Measurements from ENCODE around the gene FGGY.
A peak's percentile ranks its signal among the peaks of the same experiment; 100 is the strongest.

The FGGY gene

DNA sequence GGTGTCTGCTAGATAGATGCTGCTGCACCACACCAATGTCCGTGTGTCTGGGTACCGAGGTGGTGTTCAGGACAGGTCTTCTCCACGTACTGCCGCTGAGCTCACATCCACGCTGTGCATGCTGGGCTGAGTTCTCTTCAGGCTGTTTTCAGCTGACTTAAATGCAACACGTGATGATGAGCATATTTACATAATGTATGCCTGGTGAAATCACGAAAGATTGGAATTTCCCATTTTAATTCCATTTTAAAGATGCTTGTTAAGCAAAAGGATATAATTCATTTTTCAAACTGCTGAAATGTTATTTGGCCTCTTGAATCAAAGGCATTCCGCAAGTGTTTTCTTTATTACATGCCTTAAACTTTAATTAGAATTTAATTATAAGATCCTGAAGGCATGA lies 107.9 kb downstream of the FGGY start:
- no peak for TF ChIP-seq ZNF701 (tag by site-specific recombination; IDR thresholded peaks at IDR 0.05)
- no peak for TF ChIP-seq ZNF175 (tag by site-specific recombination; IDR thresholded peaks at IDR 0.05)
- TF ChIP-seq ZNF548 (tag by site-specific recombination; IDR thresholded peaks at IDR 0.05) = no peak
- no peak for TF ChIP-seq TCF7L2 (IDR thresholded peaks at IDR 0.05; ENCODE audit: borderline replicate concordance, low read depth, low read length)
- no peak for TF ChIP-seq ZNF214 (tag by site-specific recombination; IDR thresholded peaks at IDR 0.05; ENCODE audit: borderline replicate concordance)
- TF ChIP-seq, protein P1, sequence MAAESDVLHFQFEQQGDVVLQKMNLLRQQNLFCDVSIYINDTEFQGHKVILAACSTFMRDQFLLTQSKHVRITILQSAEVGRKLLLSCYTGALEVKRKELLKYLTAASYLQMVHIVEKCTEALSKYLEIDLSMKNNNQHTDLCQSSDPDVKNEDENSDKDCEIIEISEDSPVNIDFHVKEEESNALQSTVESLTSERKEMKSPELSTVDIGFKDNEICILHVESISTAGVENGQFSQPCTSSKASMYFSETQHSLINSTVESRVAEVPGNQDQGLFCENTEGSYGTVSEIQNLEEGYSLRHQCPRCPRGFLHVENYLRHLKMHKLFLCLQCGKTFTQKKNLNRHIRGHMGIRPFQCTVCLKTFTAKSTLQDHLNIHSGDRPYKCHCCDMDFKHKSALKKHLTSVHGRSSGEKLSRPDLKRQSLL (tag by site-specific recombination; IDR thresholded peaks at IDR 0.05) = no peak
- TF ChIP-seq ZEB2 (tag by site-specific recombination; IDR thresholded peaks at IDR 0.05) = no peak
- H3K9me3 ChIP-seq (ENCODE audit: control insufficient read depth, insufficient read depth, low read depth, low read length) = no peaks in the 10 kb centered on the region
- CTCF ChIA-PET = no interaction called here

DNA sequence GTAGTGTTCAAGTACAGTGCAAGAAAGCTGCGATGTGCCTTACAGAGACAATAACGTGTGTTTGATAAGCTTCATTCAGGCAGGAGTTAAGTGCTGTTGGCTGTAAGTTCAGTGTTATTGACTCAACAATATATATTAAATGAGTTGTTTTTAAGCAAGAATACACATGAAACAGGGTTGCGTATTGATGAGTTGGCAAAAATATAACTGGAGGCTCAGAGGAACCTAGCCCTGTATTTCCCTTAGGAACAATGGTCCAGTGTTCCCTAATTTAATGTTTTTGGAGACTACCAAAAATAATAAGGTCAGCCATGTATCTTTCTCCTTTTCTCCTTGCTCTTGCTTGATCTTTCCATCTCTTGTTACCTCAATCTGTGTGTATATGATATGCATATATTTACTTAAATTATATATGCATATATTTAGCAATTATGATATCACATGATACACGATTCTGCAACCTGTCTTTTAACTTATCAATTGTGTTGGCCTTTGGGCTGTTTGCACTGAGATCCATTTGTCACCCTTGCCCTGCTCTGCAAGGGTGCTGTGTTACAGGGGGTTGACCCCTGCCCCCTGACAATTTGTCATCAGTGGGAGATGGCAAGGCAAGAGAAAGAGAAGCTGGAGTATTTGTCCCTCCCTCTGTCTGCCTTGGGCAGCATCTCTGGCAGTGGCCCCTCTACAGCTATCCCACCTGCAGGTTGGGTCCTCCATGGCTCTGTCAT lies 109.7 kb downstream of the FGGY start:
- H3K4me3 ChIP-seq (ENCODE audit: low read depth, low read length) = no peak overlapping the region
- TF ChIP-seq, protein P2, sequence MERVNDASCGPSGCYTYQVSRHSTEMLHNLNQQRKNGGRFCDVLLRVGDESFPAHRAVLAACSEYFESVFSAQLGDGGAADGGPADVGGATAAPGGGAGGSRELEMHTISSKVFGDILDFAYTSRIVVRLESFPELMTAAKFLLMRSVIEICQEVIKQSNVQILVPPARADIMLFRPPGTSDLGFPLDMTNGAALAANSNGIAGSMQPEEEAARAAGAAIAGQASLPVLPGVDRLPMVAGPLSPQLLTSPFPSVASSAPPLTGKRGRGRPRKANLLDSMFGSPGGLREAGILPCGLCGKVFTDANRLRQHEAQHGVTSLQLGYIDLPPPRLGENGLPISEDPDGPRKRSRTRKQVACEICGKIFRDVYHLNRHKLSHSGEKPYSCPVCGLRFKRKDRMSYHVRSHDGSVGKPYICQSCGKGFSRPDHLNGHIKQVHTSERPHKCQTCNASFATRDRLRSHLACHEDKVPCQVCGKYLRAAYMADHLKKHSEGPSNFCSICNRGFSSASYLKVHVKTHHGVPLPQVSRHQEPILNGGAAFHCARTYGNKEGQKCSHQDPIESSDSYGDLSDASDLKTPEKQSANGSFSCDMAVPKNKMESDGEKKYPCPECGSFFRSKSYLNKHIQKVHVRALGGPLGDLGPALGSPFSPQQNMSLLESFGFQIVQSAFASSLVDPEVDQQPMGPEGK (tag by site-specific recombination; IDR thresholded peaks at IDR 0.05) = no peak
- peak; percentile 68 for TF ChIP-seq SETDB1 (IDR thresholded peaks at IDR 0.05; ENCODE audit: insufficient read length, low read length)
- CTCF ChIA-PET = interaction anchor here (0.6 to 1.2 kb wide), 2 partner anchors 155 to 292 kb away, joined by 3 read pairs; no protein-coding TSS in a partner anchor
- POLR2A ChIA-PET = no interaction called here
- H3K9me3 ChIP-seq (ENCODE audit: control insufficient read depth, insufficient read depth, low read depth, low read length) = no peaks in the 10 kb centered on the region
- no peaks in the 10 kb centered on the region for H3K36me3 ChIP-seq (ENCODE audit: control insufficient read depth in 2 of 2, insufficient read depth in 1 of 2, low read length in 2 of 2)
- no peak overlapping the region for H3K27ac ChIP-seq (ENCODE audit: extremely low read depth, low read depth, low read length)
- no peaks in the 10 kb centered on the region for H3K4me1 ChIP-seq (ENCODE audit: control insufficient read depth, insufficient read depth, low read length)

More for the DNA sequence above, 107.9 kb downstream of the FGGY start:
- no peaks in the 10 kb centered on the region for H3K4me1 ChIP-seq (ENCODE audit: control insufficient read depth, insufficient read depth, low read length)
- no peak overlapping the region for H3K27ac ChIP-seq (ENCODE audit: extremely low read depth, low read depth, low read length)
- no peaks in the 10 kb centered on the region for H3K36me3 ChIP-seq (ENCODE audit: control insufficient read depth in 2 of 2, insufficient read depth in 1 of 2, low read length in 2 of 2)
- POLR2A ChIA-PET = no interaction called here
- H3K4me3 ChIP-seq (ENCODE audit: low read depth, low read length) = no peak overlapping the region

GRCh38 chr1:59408608-59409240 lies 111.8 kb downstream of the FGGY start:
- ChIA-PET CTCF (interaction anchor here (0.6 kb wide), 1 partner anchor 81 kb away, joined by 3 read pairs; no protein-coding TSS in a partner anchor), POLR2A (interaction anchor here (0.6 kb wide), 1 partner anchor 862 kb away, joined by 4 read pairs; the partner anchor contains the start of gene OMA1)
- TF ChIP-seq WT1 (tag by site-specific recombination; IDR thresholded peaks at IDR 0.05) (no peak), ZNF112 (tag by site-specific recombination; IDR thresholded peaks at IDR 0.05) (no peak), ZNF391 (tag by site-specific recombination; IDR thresholded peaks at IDR 0.05; ENCODE audit: borderline replicate concordance, low read depth) (no peak), GLI2 (tag by site-specific recombination; IDR thresholded peaks at IDR 0.05; ENCODE audit: borderline replicate concordance, low read depth) (no peak), ZNF488 (tag by site-specific recombination; IDR thresholded peaks at IDR 0.05) (no peak), ZNF23 (tag by site-specific recombination; IDR thresholded peaks at IDR 0.05; ENCODE audit: borderline replicate concordance) (no peak)

More at GRCh38 chr1:59408608-59409240, 111.8 kb downstream of the FGGY start:
- Histone ChIP-seq H3K27ac (ENCODE audit: extremely low read depth, low read depth, low read length) (no peak overlapping the region), H3K4me1 (ENCODE audit: control insufficient read depth, insufficient read depth, low read length) (no peaks in the 10 kb centered on the region), H3K4me3 (ENCODE audit: low read depth, low read length) (no peak overlapping the region), H3K36me3 (ENCODE audit: control insufficient read depth in 2 of 2, insufficient read depth in 1 of 2, low read length in 2 of 2) (no peaks in the 10 kb centered on the region), H3K9me3 (ENCODE audit: control insufficient read depth, insufficient read depth, low read depth, low read length) (no peaks in the 10 kb centered on the region)

Measured in HEK293 (cell line).